D721Med (cell line): ENCODE results near the gene BET1.
"Not testable (repeated sequence)": the region's sequence is repeated elsewhere in the genome, so short reads cannot be mapped to it uniquely, and the experiment has no call there.

Experiments
- DNase-seq: peaks from one replicate; pipeline ENCODE4 v3.0.0; 2011; ENCODE audit warnings: low spot score; ENCODE audit not compliant: insufficient read length
- FAIRE-seq: peaks from 2 replicates; lab custom pipeline; 2011; peaks lifted over from hg19 to GRCh38; lab: Jason Lieb, UNC
- CTCF ChIP-seq: IDR thresholded peaks from 2 replicates; pipeline ENCODE4 v1.5.1; 2012; ENCODE audit warnings: mild to moderate bottlenecking, control low read depth; ENCODE audit not compliant: insufficient read depth; ENCODE audit errors: missing control alignments

BET1 gene

GRCh38 chr7:94039368-94040035 is 35.3 kb upstream of the BET1 start:
- FAIRE-seq (peak; percentile 16), DNase-seq (no peak)
- TF ChIP-seq CTCF, result no peak

- FAIRE-seq, result no peak
- no peak for TF ChIP-seq CTCF
These were observed 27.7 kb upstream of the BET1 start for GRCh38 chr7:94031865-94032264.

GRCh38 chr7:94030634-94031033 is 26.5 kb upstream of the BET1 start:
- DNase-seq (no peak), FAIRE-seq (no peak)
- no peak for TF ChIP-seq CTCF

More at GRCh38 chr7:94031865-94032264, 27.7 kb upstream of the BET1 start:
- no peak for DNase-seq

GRCh38 chr7:94029976-94030375 is 25.8 kb upstream of the BET1 start:
- DNase-seq, result no peak
- no peak for FAIRE-seq
- no peak for TF ChIP-seq CTCF

GRCh38 chr7:94028768-94029167 is 24.6 kb upstream of the BET1 start:
- FAIRE-seq, result no peak
- TF ChIP-seq CTCF, result no peak

GRCh38 chr7:94026619-94027018 is 22.5 kb upstream of the BET1 start:
- not testable (repeated sequence) for FAIRE-seq, DNase-seq

More at GRCh38 chr7:94028768-94029167, 24.6 kb upstream of the BET1 start:
- DNase-seq, result no peak

- no peak for FAIRE-seq
- TF ChIP-seq CTCF, result no peak
- DNase-seq, result no peak
These were observed 18.4 kb upstream of the BET1 start for GRCh38 chr7:94022550-94022949.

- no peak for FAIRE-seq
- TF ChIP-seq CTCF, result no peak
These were observed 12.6 kb upstream of the BET1 start for GRCh38 chr7:94016786-94017185.

More at GRCh38 chr7:94016786-94017185, 12.6 kb upstream of the BET1 start:
- no peak for DNase-seq
